GM19099 (cell line): ENCODE measurements around the gene CCT2.

Experiments
- POLR2A ChIP-seq: IDR thresholded peaks from 3 replicates; pipeline ENCODE4 v1.6.1; 2011; ENCODE audit warnings: low read depth; ENCODE audit not compliant: insufficient read length; ENCODE audit errors: extremely low read depth

CCT2 gene

DNA sequence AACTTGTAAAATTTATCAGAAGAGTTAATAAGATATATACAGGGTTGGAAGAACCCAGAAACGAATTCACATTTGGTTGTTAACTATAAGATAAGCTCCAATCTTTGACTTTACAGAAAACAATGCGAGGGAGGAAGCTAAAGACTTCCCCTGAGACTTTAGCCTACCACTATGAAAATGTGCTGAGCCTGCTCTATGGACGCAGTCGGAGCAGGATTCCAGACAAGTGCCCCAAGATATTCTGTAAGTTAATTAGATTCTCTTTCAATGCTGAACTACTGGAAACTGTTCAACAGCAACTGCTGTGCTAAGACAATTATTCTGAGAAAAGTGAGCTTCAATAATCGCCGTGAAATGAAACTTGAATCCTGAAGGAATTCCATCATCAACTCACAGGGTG is 33.8 kb downstream of the CCT2 start:
- TF ChIP-seq POLR2A: no peak

DNA sequence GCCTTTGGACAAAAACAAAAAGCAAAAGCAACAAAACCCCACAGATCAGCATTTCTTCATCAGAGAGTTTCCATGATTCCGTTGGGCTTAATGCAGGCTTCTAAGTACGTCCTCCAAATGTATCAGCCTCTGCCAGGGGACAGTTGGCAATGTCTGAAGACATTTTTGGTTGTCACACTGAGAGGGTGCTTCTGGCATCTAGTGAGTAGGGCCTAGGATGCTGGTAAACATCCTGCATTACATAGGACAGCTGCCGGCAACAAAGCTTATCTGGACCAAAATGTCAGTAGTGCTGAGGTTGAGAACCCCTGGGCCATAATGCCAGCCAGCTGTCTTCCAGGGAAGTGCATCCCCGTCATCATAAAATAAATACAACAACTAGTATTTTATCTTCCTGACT is 34.8 kb downstream of the CCT2 start:
- TF ChIP-seq POLR2A: no peak

DNA sequence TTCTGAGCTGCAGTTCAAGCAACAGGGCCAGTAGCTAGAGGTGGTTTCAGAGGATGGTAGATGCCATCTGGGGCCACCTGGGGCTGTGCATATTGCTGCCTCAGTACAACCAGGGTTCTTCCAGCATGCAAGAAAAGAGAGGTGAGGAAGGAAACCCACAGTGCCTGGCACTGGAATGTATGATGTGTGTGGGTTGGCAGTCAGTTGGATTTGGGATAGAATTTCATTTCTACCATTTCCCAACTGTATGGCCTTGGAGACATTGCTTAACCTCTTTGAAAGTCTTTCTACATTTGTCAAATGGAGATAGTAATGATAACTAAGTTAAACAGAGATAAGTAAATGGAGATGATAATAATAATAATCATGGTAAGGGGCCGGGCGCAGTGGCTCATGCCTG is 35.7 kb downstream of the CCT2 start:
- no peak for TF ChIP-seq POLR2A

DNA sequence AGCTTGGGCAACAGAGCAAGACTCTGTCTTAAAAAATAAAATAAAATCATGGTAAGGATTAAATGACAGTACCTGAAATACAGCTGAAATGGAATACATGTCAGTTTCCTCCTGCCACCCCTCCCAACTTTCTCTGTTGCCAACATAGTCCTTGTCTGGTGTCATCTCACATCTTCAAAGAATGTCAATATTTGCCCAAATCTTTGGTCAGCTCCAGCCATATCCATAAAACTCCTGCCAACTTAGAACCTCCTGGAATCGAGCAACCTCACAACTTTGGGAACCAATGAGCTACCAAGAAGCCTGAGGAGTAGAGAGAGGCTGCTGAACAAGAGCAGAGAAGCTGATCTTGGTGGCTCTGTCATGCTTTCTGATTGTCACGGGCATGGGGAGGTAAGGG is 36.3 kb downstream of the CCT2 start:
- no peak for TF ChIP-seq POLR2A

DNA sequence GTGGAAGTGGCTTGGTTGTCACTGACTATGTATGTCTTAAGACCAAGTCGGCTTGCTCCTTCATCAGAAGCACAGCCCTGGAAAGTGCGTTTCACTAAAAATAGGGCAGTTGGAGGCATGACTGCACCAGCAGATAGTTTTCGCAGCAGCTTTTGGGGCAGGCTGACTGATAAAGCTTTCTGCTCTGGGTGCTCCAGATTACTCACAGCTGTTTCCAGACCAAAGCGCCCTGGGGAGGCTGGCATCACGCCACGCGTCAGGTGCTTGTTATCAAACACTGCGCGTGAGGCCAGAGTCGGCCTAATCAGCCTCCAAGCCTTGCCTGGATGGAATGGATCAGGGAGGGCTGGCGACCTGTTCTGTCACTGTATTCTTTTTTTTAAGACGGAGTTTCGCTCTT is 38.7 kb downstream of the CCT2 start:
- TF ChIP-seq POLR2A: no peak

DNA sequence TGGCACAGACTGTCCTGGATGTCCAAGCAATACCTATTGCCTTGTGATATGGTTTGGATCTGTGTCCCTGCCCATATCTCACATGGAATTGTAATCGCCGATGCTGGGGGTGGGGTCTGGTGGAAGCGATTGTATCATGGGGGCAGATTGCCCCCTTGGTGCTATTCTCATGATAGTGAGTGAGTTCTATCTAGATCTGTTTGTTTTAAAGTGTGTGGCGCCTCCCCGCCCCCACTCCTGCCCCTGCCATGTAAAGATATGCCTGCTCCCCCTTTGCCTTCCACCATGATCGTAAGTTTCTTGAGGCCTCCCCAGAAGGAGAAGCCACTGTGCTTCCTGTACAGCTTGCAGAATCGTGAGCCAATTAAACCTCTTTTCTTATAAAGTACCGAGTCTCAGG is 42.2 kb downstream of the CCT2 start:
- no peak for TF ChIP-seq POLR2A

DNA sequence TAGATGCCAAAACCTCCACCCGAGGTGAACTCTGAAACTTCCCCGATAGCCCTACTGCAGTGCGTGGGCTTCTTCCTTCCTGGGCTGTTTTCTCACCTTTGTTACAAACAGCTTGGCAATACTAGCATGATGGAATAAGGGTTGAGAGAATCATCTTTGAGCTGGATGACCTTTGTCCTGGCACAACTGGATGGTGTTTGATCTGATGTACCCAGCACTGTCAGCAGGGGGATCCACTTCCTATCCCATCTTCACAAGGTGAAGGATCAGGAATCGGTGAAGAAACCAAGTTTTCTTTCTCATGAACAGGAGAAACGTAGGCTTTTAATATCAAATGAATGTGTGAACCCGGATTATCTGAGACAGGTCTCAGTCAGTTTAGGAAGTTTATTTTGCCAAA is 44.9 kb downstream of the CCT2 start:
- TF ChIP-seq POLR2A: no peak

DNA sequence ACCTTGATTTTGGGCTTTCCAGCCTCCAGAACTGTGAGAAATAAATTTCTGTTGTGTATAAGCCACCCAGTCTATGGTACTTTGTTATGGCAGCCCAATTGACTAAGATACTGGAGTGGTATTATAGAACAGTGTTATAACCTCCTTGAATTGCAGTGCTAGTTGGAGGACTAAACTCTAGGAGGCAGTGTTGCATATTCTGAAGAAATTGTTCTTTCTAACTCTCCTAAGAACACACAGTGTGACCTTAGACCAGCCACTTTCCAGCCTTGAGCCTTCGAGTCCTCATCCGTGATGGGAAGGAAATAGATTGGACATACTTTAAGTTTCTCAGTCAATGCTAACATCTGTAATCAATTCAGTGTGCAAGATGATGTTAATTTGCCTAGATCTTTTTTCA is 47.8 kb downstream of the CCT2 start:
- TF ChIP-seq POLR2A: no peak

DNA sequence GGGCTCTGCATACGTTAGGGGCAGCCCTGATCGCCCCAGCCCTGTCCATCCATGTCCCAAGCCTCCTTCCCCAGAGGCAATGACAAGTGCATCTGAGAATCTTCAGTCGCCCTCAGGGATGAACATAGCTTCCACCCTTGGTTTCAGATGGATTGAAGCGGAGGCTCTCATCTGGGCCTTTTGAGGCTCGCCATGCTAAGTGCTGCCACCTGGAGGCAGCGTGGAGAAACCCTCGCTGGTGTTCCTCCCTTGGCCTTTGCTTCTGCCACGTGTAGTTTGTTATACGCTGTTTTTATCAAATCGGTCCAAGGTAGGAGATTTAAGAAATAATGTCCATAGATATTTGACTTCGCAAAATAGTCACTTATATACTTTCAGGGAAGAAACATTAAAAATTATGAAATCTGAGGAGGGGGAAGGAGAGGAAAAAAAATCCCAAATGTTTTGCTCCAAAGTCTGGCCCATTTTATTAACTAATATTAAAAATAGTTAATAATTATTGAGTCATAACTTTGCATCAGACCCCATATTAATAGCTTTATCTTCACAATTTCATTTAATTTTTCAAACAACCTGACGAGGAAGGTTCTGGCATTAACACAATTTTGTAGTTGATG is 54.2 kb downstream of the CCT2 start:
- no peak for TF ChIP-seq POLR2A

DNA sequence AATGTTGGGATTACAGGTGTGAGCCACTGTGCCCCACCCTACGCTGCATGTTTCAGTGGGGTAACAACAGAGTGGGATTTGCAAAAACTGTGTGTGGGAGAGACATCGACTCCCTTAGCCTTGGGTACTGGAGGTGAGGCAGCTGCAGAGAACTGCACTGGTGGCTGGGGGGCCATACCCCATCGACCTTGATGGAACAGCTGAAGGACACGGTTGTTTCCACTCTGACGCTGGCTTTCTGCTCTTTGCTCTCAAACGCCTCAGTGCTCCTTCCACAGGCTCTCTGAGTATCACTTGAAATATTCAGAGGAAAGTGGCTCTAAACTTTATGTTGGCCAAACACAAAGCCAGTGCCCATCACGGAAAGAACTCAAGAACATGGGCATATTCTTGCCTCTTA is 56.3 kb downstream of the CCT2 start:
- no peak for TF ChIP-seq POLR2A

DNA sequence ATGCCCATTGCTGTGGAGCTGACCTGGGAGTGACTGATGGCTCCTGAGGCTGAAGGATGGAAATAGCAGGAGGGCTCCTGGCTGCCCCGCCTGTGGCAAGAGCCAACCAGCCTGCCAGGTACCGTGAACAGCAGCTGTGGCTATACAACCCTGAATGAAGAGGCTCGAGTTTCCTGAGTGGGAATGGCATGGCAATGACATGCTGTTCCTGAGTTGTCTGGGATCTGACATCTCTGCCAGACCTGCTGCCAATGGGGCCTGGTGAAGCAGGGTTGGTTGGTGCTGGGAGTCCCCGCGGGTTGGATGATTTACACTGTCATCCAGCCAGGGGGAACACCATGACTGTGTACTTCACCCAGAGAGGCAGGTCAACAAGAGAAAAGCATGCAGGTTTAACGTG is 57.3 kb downstream of the CCT2 start:
- no peak for TF ChIP-seq POLR2A

DNA sequence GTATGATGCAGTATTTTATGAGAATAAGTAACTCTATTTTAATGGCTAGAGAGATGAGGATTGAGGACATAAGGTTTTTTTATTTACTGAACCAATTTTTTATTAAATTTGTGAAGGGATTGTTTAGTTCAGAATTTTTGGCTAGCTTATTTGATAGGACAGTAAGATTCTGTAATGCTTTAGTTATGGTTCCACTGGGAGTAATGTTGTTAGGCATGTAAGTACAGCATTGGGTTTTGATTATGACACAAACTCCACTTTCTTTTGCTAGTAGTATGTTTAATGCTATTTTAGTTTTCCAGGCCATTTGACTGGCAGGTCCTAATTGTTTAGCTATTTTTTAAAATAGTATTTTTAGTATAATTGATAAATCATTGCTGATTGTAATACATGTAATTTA is 59.3 kb downstream of the CCT2 start:
- no peak for TF ChIP-seq POLR2A

DNA sequence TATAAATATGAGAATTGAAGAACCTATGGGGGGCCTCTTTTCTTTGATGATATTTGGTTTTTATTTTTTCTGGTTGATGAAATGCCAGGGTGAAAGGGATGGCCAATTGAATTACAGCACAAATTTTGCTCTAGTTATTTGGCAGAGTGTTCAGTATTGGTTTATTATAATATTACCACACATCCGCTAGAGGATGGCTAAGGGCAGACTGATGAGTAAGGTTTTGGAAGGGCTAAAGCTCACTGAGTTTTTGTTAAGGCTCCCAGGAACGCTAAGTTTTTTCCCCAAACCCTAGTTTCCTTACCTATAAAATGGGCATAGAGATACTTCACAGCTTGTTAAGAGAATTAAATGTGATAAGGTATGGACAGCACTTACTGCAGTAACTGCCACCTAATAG is 59.8 kb downstream of the CCT2 start:
- no peak for TF ChIP-seq POLR2A

DNA sequence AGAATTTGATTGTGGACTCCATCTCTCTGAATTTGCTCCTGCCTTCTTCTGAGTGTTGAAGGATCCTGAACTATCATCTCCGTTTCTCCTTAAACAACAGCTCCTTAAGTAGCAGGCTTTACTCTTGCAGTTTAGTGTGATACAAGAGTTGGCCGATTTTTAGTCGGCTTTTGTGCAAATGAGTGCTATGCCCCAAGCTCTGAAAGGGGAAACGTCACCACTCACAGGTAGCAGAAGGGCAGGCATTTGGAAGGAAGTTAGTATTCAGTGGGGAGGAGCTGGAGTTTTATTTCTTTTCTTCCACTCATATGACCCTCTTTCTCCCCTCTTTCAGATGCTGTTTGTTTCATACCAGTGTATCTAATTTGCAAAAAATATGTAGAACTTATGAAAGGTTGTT is 61.9 kb downstream of the CCT2 start:
- TF ChIP-seq POLR2A: no peak

DNA sequence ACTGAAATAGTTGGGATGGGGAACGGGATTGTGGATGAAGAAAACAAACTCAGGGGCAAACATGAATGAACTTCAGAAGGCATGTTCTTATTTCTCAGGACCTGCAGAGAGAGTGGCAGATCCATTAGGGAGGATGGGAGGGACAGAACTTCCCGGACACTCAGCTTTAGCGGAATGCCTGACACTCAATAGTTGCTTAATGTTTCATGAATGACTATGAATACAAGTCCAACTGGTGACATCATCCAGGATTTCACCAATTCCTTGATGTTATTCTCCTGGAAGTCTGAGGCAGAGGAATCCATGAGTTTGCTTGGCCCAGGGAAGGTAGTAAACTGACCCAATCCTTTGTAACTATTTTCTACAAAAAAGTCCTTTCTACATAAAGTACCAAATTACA is 63.2 kb downstream of the CCT2 start:
- TF ChIP-seq POLR2A: no peak

DNA sequence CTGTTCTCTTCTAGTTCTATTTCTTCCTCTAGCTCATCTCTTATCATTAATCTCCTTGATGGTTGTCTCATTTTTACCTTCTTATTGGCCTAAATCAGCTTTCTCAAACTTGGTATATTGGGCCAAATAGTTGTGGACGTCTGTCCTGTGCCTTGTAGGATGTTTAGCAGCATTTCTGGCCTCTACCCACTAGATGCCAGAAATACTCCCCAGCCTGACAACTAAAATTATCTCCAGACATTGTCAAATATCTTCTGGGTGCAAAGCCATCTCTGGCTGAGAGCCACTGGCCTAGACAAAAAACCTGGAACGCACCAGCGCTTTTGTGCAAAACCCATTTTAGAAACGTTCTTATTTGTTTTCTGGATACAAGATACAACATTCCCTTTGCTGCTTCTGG is 64.3 kb downstream of the CCT2 start:
- no peak for TF ChIP-seq POLR2A
